Retinal pigment epithelial cell (primary cell): ENCODE data around the gene UTS2R.

ENCODE experiments used
- DNase-seq: peaks from one replicate; pipeline ENCODE4 v3.0.0-alpha.2; 2010; ENCODE audit warnings: low read depth
- H3K4me3 ChIP-seq: 2 replicates; pipeline ENCODE4 v1.5.1; 2011; ENCODE audit warnings: mild to moderate bottlenecking, low read length, control low read depth, moderate library complexity
- TF ChIP-seq, protein P1 (sequence below): conservative IDR thresholded peaks from 2 replicates; pipeline ENCODE4 v1.5.1; 2011; ENCODE audit warnings: low read depth, low read length, control low read depth, inconsistent platforms

UTS2R gene

DNA sequence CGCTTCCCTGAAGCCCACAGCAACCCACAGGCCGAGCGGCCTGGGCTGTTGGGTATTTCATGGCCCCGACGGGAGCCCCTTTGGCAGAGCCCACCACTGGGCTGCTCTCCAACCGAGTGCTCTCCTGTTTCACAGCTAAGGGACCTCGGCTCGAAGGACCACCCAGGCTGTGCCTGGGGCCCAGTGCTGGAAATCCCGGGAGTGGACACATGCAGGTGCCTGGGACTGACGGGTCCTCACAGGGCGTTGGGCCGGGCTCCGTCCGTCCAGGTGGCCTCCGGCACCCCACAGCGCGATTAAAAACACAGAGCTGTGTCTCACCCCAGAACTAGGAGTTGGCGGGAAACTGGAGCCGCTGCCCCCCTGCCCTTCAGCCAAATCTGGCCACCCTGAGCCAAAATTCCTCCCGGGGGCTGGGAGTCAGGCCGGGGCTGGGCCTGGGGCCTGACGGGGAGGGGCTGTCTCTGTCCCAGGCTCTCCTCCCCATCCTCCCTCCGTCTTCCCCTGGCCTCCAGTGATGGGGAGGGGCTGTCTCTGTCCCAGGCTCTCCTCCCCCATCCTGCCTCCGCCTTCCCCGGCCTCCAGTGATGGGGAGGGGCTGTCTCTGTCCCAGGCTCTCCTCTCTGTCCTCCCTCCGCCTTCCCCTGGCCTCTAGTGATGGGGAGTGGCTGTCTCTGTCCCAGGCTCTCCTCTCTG, 14.1 kb downstream of the UTS2R start:
- H3K4me3 ChIP-seq: no peak overlapping the region
- no peak for DNase-seq
- TF ChIP-seq, protein P1, sequence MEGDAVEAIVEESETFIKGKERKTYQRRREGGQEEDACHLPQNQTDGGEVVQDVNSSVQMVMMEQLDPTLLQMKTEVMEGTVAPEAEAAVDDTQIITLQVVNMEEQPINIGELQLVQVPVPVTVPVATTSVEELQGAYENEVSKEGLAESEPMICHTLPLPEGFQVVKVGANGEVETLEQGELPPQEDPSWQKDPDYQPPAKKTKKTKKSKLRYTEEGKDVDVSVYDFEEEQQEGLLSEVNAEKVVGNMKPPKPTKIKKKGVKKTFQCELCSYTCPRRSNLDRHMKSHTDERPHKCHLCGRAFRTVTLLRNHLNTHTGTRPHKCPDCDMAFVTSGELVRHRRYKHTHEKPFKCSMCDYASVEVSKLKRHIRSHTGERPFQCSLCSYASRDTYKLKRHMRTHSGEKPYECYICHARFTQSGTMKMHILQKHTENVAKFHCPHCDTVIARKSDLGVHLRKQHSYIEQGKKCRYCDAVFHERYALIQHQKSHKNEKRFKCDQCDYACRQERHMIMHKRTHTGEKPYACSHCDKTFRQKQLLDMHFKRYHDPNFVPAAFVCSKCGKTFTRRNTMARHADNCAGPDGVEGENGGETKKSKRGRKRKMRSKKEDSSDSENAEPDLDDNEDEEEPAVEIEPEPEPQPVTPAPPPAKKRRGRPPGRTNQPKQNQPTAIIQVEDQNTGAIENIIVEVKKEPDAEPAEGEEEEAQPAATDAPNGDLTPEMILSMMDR: no peak

DNA sequence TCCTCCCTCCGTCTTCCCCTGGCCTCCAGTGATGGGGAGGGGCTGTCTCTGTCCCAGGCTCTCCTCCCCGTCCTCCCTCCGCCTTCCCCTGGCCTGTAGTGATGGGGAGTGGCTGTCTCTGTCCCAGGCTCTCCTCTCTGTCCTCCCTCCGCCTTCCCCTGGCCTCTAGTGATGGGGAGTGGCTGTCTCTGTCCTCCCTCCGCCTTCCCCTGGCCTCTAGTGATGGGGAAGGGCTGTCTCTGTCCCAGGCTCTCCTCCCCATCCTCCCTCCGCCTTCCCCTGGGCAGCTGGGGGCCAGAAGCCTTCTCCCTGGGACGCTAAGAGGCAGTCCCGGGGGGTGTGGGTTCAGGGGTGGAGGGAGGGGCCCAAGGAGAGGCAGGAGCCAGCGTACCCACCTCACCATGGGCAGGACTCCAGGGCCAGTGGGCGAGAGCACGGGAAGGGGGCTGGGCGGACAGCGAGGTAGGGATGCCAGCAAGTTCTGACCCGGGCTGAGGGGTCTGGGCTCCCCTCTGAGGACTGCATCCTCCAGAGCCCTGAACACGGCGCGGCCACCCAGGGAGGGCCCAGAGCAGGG, 14.8 kb downstream of the UTS2R start:
- TF ChIP-seq, protein P1: no peak
- H3K4me3 ChIP-seq: no peak overlapping the region

DNA sequence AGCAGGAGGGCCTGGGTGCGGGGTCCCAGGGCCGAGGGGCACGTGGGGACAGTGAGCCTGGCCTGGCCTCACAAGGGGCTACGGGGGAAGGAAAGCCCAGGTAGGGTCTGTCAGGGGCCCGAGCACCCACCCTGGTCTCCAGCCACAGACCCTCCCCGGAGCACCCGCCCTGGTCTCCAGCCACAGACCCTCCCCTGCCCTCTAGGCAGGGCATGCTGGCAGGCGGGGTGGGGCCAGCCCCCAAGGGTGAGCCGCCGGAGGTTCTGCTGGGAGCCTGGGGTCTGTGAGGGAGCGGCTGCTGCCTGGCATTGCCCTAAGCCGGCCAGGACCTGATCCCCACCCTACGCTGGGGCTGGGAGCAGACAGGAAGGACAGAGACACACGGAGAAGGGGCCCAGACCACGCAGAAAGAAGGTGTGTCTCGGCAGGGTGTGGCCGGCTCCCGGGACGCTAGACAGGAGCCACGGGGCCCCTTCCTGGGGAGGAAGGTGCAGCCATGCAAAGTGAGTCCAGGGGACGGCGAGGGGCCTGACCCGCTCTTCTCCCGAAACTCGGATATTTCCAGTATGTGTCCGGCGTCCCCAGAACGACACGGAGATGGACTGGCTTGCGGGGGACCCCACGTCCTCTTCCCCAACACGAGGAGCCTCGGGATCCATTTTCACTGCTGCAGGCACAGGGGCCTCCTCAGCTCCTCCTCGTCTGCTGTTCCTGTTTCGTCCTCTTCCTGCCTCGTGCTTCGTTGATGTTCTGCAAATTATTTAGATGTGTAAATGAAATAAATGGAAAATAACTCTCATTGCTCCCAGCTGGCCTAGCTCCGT, 15.5 kb downstream of the UTS2R start:
- TF ChIP-seq, protein P1: no peak
- no peak for DNase-seq
- no peak overlapping the region for H3K4me3 ChIP-seq

More for the DNA sequence above, 14.8 kb downstream of the UTS2R start:
- DNase-seq: no peak

DNA sequence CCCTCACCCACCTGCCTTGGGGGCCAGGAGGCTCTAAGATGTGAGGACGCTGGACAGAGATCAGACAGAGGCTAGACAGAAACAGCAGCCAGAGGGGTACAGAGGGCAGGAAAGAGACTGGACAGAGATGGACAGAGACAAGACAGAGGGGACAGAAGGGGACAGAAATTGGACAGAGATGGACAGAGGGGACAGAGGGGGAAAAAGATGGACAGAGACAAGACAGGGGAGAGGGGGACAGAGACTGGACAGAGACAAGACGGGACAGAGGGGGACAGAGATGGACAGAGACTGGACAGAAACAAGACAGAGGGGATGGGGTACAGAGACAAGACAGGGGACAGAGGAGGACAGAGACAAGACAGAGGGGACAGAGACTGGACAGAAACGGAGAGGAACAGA, 16.1 kb downstream of the UTS2R start:
- TF ChIP-seq, protein P1: no peak
- no peak overlapping the region for H3K4me3 ChIP-seq
- no peak for DNase-seq

DNA sequence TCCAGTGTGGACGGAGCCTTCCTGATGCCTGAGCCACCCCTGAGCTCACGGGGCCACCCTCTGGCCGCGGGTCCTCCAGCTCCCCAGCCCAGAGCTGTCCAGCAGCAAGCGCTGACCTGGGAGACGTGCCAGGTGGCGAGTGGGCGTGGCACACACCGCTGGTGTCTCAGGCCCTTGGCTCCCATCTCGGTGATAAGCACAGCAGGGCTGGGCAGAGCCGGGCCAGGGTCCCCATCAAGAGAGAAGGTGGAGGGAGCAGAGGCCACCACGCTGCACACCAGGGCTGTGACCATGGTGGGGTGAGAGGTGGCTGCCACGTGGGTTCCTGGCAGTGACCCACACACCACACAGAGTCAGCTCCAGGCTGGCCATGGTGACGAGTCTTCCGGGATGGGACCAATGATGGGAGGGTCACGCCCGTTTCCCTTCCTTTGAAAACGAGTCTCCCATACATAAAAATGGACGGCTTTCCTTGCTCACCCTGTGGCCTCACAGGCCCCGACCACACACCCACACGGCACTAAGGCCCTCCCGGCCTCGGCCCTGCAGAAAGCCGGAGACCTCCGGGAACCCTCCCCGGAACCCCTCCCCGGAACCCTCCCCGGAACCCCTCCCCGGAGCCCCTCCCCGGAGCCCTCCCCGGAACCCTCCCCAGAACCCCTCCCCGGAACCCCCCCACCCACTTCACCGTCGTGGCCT, 16.8 kb downstream of the UTS2R start:
- TF ChIP-seq, protein P1: no peak
- DNase-seq: no peak
- H3K4me3 ChIP-seq: no peak overlapping the region

DNA sequence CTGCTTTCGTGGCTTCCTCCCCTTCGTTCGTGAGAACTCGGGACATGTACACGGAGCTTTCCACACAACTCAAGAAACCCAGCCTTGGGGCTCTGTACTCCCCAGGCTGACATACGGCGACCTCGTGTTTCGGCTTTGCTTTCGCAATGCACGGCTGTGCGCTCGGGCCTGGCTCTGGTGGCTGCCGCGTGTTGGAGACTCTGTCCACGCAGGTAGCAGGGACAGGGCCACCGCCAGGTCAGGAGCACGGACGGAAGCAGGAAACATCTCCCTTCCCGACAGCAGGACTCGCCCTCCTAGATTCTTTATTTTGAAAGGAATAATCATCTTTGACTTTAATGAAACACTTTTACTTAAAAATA, 17.3 kb downstream of the UTS2R start:
- H3K4me3 ChIP-seq: no peak overlapping the region
- no peak for DNase-seq
- TF ChIP-seq, protein P1: no peak
